PC-9 (cell line): ENCODE results near the gene ADAMTS3.

Experiments used
- EZH2 ChIP-seq: fragments of 200-600 bp; sonication (generic); IDR thresholded peaks from 2 replicates; pipeline ENCODE4 v1.8.0; 2017; ENCODE audit warnings: antibody characterized with exemption, low read depth
- TF ChIP-seq, protein P1 (sequence below): fragments of 200-600 bp; sonication (generic); conservative IDR thresholded peaks from 2 replicates; pipeline ENCODE4 v1.6.1; 2017; ENCODE audit warnings: mixed run types, antibody characterized with exemption, mild to moderate bottlenecking, moderate library complexity

DNA sequence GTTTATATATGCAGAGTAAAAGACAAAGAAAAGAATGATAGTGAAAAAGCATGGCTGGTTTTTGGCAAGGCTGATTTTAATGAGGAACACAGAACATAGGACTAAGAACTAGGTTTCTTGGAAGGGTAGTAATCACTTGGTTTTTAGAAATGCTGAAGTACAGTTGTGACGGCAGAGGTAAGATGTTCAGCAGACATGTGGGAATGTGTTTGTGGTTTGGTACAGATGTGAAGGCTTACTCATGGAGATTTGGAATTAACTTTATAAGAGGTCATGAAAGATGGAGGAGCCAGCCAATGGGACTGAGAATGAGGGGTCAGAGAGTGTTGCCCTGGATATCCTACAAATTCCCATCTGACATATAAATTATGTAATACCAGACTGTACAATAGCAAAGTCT, 293.6 kb downstream of the ADAMTS3 start:
- TF ChIP-seq, protein P1, sequence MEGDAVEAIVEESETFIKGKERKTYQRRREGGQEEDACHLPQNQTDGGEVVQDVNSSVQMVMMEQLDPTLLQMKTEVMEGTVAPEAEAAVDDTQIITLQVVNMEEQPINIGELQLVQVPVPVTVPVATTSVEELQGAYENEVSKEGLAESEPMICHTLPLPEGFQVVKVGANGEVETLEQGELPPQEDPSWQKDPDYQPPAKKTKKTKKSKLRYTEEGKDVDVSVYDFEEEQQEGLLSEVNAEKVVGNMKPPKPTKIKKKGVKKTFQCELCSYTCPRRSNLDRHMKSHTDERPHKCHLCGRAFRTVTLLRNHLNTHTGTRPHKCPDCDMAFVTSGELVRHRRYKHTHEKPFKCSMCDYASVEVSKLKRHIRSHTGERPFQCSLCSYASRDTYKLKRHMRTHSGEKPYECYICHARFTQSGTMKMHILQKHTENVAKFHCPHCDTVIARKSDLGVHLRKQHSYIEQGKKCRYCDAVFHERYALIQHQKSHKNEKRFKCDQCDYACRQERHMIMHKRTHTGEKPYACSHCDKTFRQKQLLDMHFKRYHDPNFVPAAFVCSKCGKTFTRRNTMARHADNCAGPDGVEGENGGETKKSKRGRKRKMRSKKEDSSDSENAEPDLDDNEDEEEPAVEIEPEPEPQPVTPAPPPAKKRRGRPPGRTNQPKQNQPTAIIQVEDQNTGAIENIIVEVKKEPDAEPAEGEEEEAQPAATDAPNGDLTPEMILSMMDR, result no peak
- no peak for TF ChIP-seq EZH2
